Spleen (tissue), 7 donors: Measurements from ENCODE around the gene FAM219A.
"Not testable (repeated sequence)": the region's sequence is repeated elsewhere in the genome, so short reads cannot be mapped to it uniquely, and the experiment has no call there.

Source experiments
- POLR2A ChIP-seq, 3 donors: fragments of 450-650 bp; IDR thresholded peaks; one replicate each; pipeline ENCODE4 v1.5.1; 2017; ENCODE audit warnings: antibody characterized with exemption in 3 of 3, mild to moderate bottlenecking in 1 of 3
- TF ChIP-seq, protein P1 (sequence below), 11 experiments: fragments of 200-600 bp in 7 of 11; fragments of 450-650 bp in 4 of 11; sonication (generic) in 4 of 11; IDR thresholded peaks in 8 of 11; conservative IDR thresholded peaks in 3 of 11; 1 replicate in 7 of 11; 2 replicates in 4 of 11; pipeline versions ENCODE4 v1.4.0 to v1.8.0; 2016 to 2021; ENCODE audit warnings: antibody characterized with exemption in 11 of 11, inconsistent platforms in 4 of 11, mild to moderate bottlenecking in 1 of 11
- donor health status: DM: no; HTN: no; CAD: no; lungs with moderate emphysema.
- donor health status: DM: no; HTN: no; CAD: no.
- donor health status: DM: no; HTN: no; CAD: no.

GRCh38 chr9:34438465-34438864 lies 19.9 kb downstream of the FAM219A start:
- TF ChIP-seq, protein P1, sequence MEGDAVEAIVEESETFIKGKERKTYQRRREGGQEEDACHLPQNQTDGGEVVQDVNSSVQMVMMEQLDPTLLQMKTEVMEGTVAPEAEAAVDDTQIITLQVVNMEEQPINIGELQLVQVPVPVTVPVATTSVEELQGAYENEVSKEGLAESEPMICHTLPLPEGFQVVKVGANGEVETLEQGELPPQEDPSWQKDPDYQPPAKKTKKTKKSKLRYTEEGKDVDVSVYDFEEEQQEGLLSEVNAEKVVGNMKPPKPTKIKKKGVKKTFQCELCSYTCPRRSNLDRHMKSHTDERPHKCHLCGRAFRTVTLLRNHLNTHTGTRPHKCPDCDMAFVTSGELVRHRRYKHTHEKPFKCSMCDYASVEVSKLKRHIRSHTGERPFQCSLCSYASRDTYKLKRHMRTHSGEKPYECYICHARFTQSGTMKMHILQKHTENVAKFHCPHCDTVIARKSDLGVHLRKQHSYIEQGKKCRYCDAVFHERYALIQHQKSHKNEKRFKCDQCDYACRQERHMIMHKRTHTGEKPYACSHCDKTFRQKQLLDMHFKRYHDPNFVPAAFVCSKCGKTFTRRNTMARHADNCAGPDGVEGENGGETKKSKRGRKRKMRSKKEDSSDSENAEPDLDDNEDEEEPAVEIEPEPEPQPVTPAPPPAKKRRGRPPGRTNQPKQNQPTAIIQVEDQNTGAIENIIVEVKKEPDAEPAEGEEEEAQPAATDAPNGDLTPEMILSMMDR (IDR thresholded peaks at IDR 0.05 in 8 of 11, conservative IDR thresholded peaks at IDR 0.05 in 3 of 11) = not testable (repeated sequence)
- not testable (repeated sequence) for TF ChIP-seq POLR2A (IDR thresholded peaks at IDR 0.05)
